Measurements from ENCODE around the gene SNAP25. TPM values are rescaled to one million over a fixed set of nuclear protein-coding genes. Genes with fewer than 3 reads are reported as not detected.

SNAP25 gene
- polyA plus RNA-seq, 1 donor: 25.6 TPM

- no peak overlapping the region for H3K27ac ChIP-seq (ENCODE audit: low read length)
- no peaks in the 10 kb centered on the region for H3K36me3 ChIP-seq (ENCODE audit: control insufficient read depth, insufficient read depth, low read length)
- H3K9me3 ChIP-seq (ENCODE audit: control insufficient read depth, low read depth, low read length): no peaks in the 10 kb centered on the region
- H3K4me1 ChIP-seq (ENCODE audit: control insufficient read depth, insufficient read depth, low read length): no peaks in the 10 kb centered on the region
- DNase-seq: no peak
- H3K4me3 ChIP-seq (ENCODE audit: low read length): no peak overlapping the region
- no peaks in the 10 kb centered on the region for H3K27me3 ChIP-seq (ENCODE audit: control insufficient read depth, insufficient read depth, low read length)
- 40% methylated on average over 1 of the region's 3 CpGs for WGBS (ENCODE audit: insufficient coverage, low lambda C conversion rate)
Observed at GRCh38 chr20:10178727-10179313, 39.8 kb upstream of the SNAP25 start.

DNA sequence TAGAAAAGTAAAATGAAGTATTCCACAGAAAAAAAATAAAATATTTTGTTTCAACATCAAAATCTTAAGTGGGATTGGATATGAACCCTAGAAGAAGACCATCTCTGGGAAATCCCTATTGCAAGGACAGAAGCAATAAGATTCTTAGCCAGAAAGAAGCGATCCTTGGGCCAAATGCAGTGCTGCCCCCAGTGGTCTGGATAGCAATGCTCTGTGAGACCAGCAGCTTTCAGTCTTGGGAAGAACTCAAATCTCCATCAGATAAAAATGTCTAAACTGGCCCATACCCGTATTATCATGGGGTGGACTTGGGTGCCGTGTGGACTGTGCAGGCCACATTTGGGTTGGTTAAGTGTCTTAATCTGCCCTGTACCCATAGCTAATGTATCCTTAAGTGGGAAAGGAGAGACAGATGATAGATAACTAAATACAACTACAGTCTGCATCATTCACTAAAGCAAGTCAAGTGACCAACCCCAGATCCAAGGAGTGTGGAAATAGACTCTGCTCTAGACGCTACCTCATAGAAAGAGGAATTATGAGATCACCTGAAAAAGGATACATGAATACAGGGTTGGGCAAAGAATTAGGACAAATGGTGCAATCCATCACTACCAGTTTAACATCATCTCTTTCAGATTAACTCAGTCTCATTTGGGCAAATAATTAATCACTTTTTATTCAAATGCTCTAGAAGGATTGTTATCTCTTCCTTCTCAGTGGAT, 38.9 kb upstream of the SNAP25 start:
- no peak for DNase-seq
- Histone ChIP-seq H3K4me1 (ENCODE audit: control insufficient read depth, insufficient read depth, low read length) (no peaks in the 10 kb centered on the region), H3K27ac (ENCODE audit: low read length) (no peak overlapping the region), H3K9me3 (ENCODE audit: control insufficient read depth, low read depth, low read length) (no peaks in the 10 kb centered on the region), H3K36me3 (ENCODE audit: control insufficient read depth, insufficient read depth, low read length) (no peaks in the 10 kb centered on the region), H3K27me3 (ENCODE audit: control insufficient read depth, insufficient read depth, low read length) (no peaks in the 10 kb centered on the region), H3K4me3 (ENCODE audit: low read length) (no peak overlapping the region)
- WGBS (ENCODE audit: insufficient coverage, low lambda C conversion rate): no CpG with 5 or more reads among the region's 4 CpGs

- Histone ChIP-seq H3K9me3 (ENCODE audit: control insufficient read depth, low read depth, low read length) (no peaks in the 10 kb centered on the region), H3K36me3 (ENCODE audit: control insufficient read depth, insufficient read depth, low read length) (no peaks in the 10 kb centered on the region), H3K4me1 (ENCODE audit: control insufficient read depth, insufficient read depth, low read length) (no peaks in the 10 kb centered on the region), H3K27ac (ENCODE audit: low read length) (no peak overlapping the region), H3K27me3 (ENCODE audit: control insufficient read depth, insufficient read depth, low read length) (no peaks in the 10 kb centered on the region), H3K4me3 (ENCODE audit: low read length) (no peak overlapping the region)
- 100% methylated on average over 1 of the region's 2 CpGs for WGBS (ENCODE audit: insufficient coverage, low lambda C conversion rate)
- no peak for DNase-seq
Observed at GRCh38 chr20:10180651-10181235, 37.9 kb upstream of the SNAP25 start.

DNA sequence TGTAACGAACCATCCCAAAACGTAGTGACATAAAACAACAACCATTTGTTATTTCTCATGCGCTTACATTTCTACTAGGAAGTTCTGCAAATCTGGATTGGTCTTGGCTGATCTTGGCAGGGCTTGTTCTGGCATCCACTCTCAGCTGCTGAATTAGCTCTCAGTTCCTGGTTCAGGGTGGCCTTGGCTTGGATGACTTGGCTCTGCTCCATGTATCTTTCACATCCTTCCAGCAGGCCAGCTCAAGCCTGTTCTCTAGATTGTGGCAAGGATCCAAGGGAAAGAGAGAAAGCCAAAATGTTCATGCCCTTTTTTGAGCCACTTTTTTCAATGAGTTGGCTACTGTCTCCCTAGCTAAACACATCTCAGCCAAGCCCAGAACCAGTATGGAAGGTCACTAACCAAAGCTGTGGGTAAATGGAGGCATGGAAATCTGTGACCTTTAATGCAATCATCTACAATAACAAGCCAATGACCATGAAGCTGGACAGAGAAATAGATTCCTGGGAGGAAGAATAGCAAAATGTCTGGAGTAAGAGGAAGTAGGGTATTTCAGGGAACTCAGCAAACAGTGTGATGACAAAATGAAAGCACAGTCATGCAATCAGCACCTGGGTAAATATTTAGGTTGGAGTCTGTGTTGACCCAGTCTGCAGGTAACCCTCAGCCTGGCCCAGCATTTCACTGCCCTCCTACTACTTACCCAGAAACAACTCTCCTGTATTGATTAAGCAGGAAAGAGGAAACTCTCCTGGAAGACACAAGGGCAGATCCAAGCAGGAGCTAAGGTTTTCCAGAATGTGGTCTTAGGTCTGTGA, 32.7 kb upstream of the SNAP25 start:
- H3K9me3 ChIP-seq (ENCODE audit: control insufficient read depth, low read depth, low read length): no peaks in the 10 kb centered on the region
- no peaks in the 10 kb centered on the region for H3K36me3 ChIP-seq (ENCODE audit: control insufficient read depth, insufficient read depth, low read length)
- H3K4me3 ChIP-seq (ENCODE audit: low read length): no peak overlapping the region
- no peak overlapping the region for H3K27ac ChIP-seq (ENCODE audit: low read length)
- no peaks in the 10 kb centered on the region for H3K4me1 ChIP-seq (ENCODE audit: control insufficient read depth, insufficient read depth, low read length)
- DNase-seq: no peak
- 60% methylated on average over 1 of the region's 3 CpGs for WGBS (ENCODE audit: insufficient coverage, low lambda C conversion rate)
- no peaks in the 10 kb centered on the region for H3K27me3 ChIP-seq (ENCODE audit: control insufficient read depth, insufficient read depth, low read length)

- H3K36me3 ChIP-seq (ENCODE audit: control insufficient read depth, insufficient read depth, low read length): no peaks in the 10 kb centered on the region
- no peak for DNase-seq
- WGBS (ENCODE audit: insufficient coverage, low lambda C conversion rate): 85% methylated on average over 2 of the region's 3 CpGs
- no peaks in the 10 kb centered on the region for H3K4me1 ChIP-seq (ENCODE audit: control insufficient read depth, insufficient read depth, low read length)
- no peaks in the 10 kb centered on the region for H3K9me3 ChIP-seq (ENCODE audit: control insufficient read depth, low read depth, low read length)
- H3K27me3 ChIP-seq (ENCODE audit: control insufficient read depth, insufficient read depth, low read length): no peaks in the 10 kb centered on the region
- H3K27ac ChIP-seq (ENCODE audit: low read length): no peak overlapping the region
- H3K4me3 ChIP-seq (ENCODE audit: low read length): no peak overlapping the region
Observed at GRCh38 chr20:10190456-10190855, 28.2 kb upstream of the SNAP25 start.

GRCh38 chr20:10192171-10192570, 26.5 kb upstream of the SNAP25 start:
- Histone ChIP-seq H3K4me1 (ENCODE audit: control insufficient read depth, insufficient read depth, low read length) (no peaks in the 10 kb centered on the region), H3K4me3 (ENCODE audit: low read length) (no peak overlapping the region), H3K27ac (ENCODE audit: low read length) (no peak overlapping the region), H3K9me3 (ENCODE audit: control insufficient read depth, low read depth, low read length) (no peaks in the 10 kb centered on the region), H3K27me3 (ENCODE audit: control insufficient read depth, insufficient read depth, low read length) (no peaks in the 10 kb centered on the region), H3K36me3 (ENCODE audit: control insufficient read depth, insufficient read depth, low read length) (no peaks in the 10 kb centered on the region)
- DNase-seq: no peak
- 0% methylated on average over 1 of the region's 1 CpG for WGBS (ENCODE audit: insufficient coverage, low lambda C conversion rate)

- Histone ChIP-seq H3K36me3 (ENCODE audit: control insufficient read depth, insufficient read depth, low read length) (no peaks in the 10 kb centered on the region), H3K27me3 (ENCODE audit: control insufficient read depth, insufficient read depth, low read length) (no peaks in the 10 kb centered on the region), H3K27ac (ENCODE audit: low read length) (no peak overlapping the region), H3K4me1 (ENCODE audit: control insufficient read depth, insufficient read depth, low read length) (no peaks in the 10 kb centered on the region), H3K4me3 (ENCODE audit: low read length) (no peak overlapping the region), H3K9me3 (ENCODE audit: control insufficient read depth, low read depth, low read length) (no peaks in the 10 kb centered on the region)
- DNase-seq: no peak
- no CpG with 5 or more reads among the region's 2 CpGs for WGBS (ENCODE audit: insufficient coverage, low lambda C conversion rate)
Observed at GRCh38 chr20:10194166-10194565, 24.5 kb upstream of the SNAP25 start.

DNA sequence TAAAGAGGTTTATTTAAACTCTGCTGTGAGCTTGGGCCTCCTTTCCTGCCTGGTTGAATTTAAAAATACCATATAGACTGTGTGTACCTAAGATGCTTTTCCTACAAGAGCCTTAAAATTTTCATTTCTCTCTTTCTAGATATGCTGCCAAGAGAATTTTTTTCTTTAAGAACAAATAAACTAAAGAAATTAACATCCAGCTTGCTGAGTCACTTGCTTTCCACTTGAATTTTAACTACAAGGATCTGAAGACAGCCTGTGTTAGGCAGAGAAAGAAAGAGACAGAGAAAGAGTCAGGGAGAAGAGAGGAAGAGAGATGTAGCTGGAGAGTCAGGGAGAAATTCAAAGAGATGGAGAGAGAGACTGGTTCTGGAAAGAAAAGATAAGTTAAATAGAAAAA, 18.3 kb upstream of the SNAP25 start:
- no peaks in the 10 kb centered on the region for H3K4me1 ChIP-seq (ENCODE audit: control insufficient read depth, insufficient read depth, low read length)
- no peak overlapping the region for H3K27ac ChIP-seq (ENCODE audit: low read length)
- H3K4me3 ChIP-seq (ENCODE audit: low read length): no peak overlapping the region
- H3K27me3 ChIP-seq (ENCODE audit: control insufficient read depth, insufficient read depth, low read length): no peaks in the 10 kb centered on the region
- no peak for DNase-seq
- H3K9me3 ChIP-seq (ENCODE audit: control insufficient read depth, low read depth, low read length): no peaks in the 10 kb centered on the region
- no peaks in the 10 kb centered on the region for H3K36me3 ChIP-seq (ENCODE audit: control insufficient read depth, insufficient read depth, low read length)

DNA sequence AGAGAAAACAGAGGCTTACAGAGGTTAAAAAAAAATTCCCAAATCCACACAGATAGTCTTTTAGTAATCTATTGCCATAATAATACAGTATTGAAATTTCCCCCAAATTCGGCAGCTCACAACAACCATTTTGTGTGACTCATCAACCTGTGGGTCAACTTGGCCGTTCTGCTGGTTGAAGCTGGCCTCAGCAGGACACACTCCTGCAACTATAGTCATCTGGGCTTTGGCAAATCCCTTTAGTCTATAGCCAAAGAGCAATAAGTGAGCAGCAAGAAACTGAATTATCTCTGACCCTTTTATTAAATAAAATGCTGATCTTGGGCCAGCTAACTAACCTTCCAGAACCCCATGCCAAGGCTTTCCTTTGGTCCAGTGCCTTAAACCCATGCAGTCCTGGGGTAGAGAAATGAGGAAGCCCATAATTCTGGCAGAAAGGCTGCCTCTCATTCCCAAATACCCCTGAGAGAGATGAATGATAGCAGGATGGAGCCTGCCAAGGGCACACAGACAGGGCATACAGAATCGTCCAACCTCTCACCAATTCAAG, 17.2 kb upstream of the SNAP25 start:
- no peak overlapping the region for H3K4me3 ChIP-seq (ENCODE audit: low read length)
- H3K9me3 ChIP-seq (ENCODE audit: control insufficient read depth, low read depth, low read length): no peaks in the 10 kb centered on the region
- H3K27ac ChIP-seq (ENCODE audit: low read length): no peak overlapping the region
- WGBS (ENCODE audit: insufficient coverage, low lambda C conversion rate): 80% methylated on average over 1 of the region's 3 CpGs
- H3K4me1 ChIP-seq (ENCODE audit: control insufficient read depth, insufficient read depth, low read length): no peaks in the 10 kb centered on the region
- H3K27me3 ChIP-seq (ENCODE audit: control insufficient read depth, insufficient read depth, low read length): no peaks in the 10 kb centered on the region
- no peaks in the 10 kb centered on the region for H3K36me3 ChIP-seq (ENCODE audit: control insufficient read depth, insufficient read depth, low read length)
- DNase-seq: no peak

DNA sequence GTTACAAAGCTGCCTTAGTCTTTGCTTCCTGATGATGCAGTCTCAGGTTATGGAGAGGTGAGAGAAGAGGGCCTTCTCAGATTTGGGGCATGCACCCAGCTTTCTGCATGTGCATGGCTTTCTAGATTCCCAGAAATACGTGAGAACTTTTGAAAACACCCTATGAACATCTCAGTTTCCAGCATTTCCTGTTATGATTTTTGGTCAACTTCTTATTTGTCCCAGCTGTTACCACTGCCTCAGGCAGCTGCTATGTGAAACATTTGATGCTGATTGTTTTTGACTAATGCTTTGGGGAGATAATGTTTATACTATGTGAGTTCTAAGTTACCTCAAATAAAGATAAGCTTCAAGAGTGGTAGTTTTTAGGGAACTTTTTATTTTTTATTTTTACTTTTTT, 9.5 kb upstream of the SNAP25 start:
- no peak for DNase-seq
- H3K4me1 ChIP-seq (ENCODE audit: control insufficient read depth, insufficient read depth, low read length): no peaks in the 10 kb centered on the region
- H3K4me3 ChIP-seq (ENCODE audit: low read length): no peak overlapping the region
- no peaks in the 10 kb centered on the region for H3K9me3 ChIP-seq (ENCODE audit: control insufficient read depth, low read depth, low read length)
- WGBS (ENCODE audit: insufficient coverage, low lambda C conversion rate): no CpG with 5 or more reads among the region's 1 CpG
- H3K27ac ChIP-seq (ENCODE audit: low read length): no peak overlapping the region
- H3K36me3 ChIP-seq (ENCODE audit: control insufficient read depth, insufficient read depth, low read length): no peaks in the 10 kb centered on the region
- no peaks in the 10 kb centered on the region for H3K27me3 ChIP-seq (ENCODE audit: control insufficient read depth, insufficient read depth, low read length)

Measured in large intestine (tissue), 3 donors.